WTC11 (cell line): ENCODE measurements around the gene FOXL2.

ENCODE experiments used
- GABPB1 ChIP-seq: sonication (generic); formaldehyde crosslinking; IDR thresholded peaks from 2 replicates; pipeline ENCODE4 v1.8.1; 2023; ENCODE audit warnings: mild to moderate bottlenecking, missing genetic modification reagents
- JUN ChIP-seq: sonication (generic); formaldehyde crosslinking; IDR thresholded peaks from 2 replicates; pipeline ENCODE4 v1.8.0; 2023; ENCODE audit warnings: mild to moderate bottlenecking, missing genetic modification reagents
- MLX ChIP-seq: sonication (generic); formaldehyde crosslinking; IDR thresholded peaks from 2 replicates; pipeline ENCODE4 v1.8.1; 2023; ENCODE audit warnings: mild to moderate bottlenecking, missing genetic modification reagents, moderate library complexity
- PRDM15 ChIP-seq: sonication (generic); formaldehyde crosslinking; IDR thresholded peaks from 2 replicates; pipeline ENCODE4 v1.8.0; 2022; ENCODE audit warnings: missing genetic modification reagents
- ZNF121 ChIP-seq: sonication (generic); formaldehyde crosslinking; IDR thresholded peaks from 2 replicates; pipeline ENCODE4 v1.8.0; 2023; ENCODE audit warnings: missing genetic modification reagents
- ZNF138 ChIP-seq: sonication (generic); formaldehyde crosslinking; conservative IDR thresholded peaks from 2 replicates; pipeline ENCODE4 v1.8.1; 2022; ENCODE audit warnings: mild to moderate bottlenecking, moderate library complexity, missing genetic modification reagents
- ZNF317 ChIP-seq: sonication (generic); formaldehyde crosslinking; IDR thresholded peaks from 2 replicates; pipeline ENCODE4 v1.8.1; 2023; ENCODE audit warnings: low read depth, mild to moderate bottlenecking, moderate library complexity, missing genetic modification reagents, borderline replicate concordance
- TF ChIP-seq, protein P1 (sequence below): fragments of 200-600 bp; IDR thresholded peaks from 2 replicates; pipeline ENCODE4 v1.8.0; 2022; ENCODE audit warnings: antibody characterized with exemption
- TF ChIP-seq, protein P2 (sequence below): sonication (generic); formaldehyde crosslinking; IDR thresholded peaks from 2 replicates; pipeline ENCODE4 v1.8.1; 2022; ENCODE audit warnings: missing genetic modification reagents, borderline replicate concordance
- TF ChIP-seq, protein P3 (sequence below): sonication (generic); formaldehyde crosslinking; conservative IDR thresholded peaks from 2 replicates; pipeline ENCODE4 v1.8.1; 2022; ENCODE audit warnings: mild to moderate bottlenecking, missing genetic modification reagents

GRCh38 chr3:138935505-138935862, 11.5 kb downstream of the FOXL2 start:
- TF ChIP-seq, protein P1, sequence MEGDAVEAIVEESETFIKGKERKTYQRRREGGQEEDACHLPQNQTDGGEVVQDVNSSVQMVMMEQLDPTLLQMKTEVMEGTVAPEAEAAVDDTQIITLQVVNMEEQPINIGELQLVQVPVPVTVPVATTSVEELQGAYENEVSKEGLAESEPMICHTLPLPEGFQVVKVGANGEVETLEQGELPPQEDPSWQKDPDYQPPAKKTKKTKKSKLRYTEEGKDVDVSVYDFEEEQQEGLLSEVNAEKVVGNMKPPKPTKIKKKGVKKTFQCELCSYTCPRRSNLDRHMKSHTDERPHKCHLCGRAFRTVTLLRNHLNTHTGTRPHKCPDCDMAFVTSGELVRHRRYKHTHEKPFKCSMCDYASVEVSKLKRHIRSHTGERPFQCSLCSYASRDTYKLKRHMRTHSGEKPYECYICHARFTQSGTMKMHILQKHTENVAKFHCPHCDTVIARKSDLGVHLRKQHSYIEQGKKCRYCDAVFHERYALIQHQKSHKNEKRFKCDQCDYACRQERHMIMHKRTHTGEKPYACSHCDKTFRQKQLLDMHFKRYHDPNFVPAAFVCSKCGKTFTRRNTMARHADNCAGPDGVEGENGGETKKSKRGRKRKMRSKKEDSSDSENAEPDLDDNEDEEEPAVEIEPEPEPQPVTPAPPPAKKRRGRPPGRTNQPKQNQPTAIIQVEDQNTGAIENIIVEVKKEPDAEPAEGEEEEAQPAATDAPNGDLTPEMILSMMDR: no peak
- TF ChIP-seq, protein P2, sequence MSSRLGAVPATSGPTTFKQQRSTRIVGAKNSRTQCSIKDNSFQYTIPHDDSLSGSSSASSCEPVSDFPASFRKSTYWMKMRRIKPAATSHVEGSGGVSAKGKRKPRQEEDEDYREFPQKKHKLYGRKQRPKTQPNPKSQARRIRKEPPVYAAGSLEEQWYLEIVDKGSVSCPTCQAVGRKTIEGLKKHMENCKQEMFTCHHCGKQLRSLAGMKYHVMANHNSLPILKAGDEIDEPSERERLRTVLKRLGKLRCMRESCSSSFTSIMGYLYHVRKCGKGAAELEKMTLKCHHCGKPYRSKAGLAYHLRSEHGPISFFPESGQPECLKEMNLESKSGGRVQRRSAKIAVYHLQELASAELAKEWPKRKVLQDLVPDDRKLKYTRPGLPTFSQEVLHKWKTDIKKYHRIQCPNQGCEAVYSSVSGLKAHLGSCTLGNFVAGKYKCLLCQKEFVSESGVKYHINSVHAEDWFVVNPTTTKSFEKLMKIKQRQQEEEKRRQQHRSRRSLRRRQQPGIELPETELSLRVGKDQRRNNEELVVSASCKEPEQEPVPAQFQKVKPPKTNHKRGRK (CRISPR knock-in tag): no peak
- TF ChIP-seq ZNF317 (CRISPR knock-in tag) (no peak), ZNF138 (CRISPR knock-in tag) (no peak), PRDM15 (CRISPR knock-in tag) (no peak), GABPB1 (no peak), MLX (CRISPR knock-in tag) (no peak), ZNF121 (CRISPR knock-in tag) (no peak), JUN (CRISPR knock-in tag) (no peak)
- TF ChIP-seq, protein P3, sequence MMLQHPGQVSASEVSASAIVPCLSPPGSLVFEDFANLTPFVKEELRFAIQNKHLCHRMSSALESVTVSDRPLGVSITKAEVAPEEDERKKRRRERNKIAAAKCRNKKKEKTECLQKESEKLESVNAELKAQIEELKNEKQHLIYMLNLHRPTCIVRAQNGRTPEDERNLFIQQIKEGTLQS (CRISPR knock-in tag): no peak
